Stimulated activated CD4-positive, alpha-beta T cell treated with anti-CD3 and anti-CD28 coated beads, Interleukin-2, amount 100 ng/mL, for 48 hours (primary cell): ENCODE measurements around the gene UBA6.

Experiments used
- DNase-seq, 2 donors: peaks; one replicate each; pipeline ENCODE4 v3.0.0-alpha.2; 2020

The UBA6 gene

GRCh38 chr4:67575232-67576058, 125.5 kb downstream of the UBA6 start:
- no peak for DNase-seq

DNA sequence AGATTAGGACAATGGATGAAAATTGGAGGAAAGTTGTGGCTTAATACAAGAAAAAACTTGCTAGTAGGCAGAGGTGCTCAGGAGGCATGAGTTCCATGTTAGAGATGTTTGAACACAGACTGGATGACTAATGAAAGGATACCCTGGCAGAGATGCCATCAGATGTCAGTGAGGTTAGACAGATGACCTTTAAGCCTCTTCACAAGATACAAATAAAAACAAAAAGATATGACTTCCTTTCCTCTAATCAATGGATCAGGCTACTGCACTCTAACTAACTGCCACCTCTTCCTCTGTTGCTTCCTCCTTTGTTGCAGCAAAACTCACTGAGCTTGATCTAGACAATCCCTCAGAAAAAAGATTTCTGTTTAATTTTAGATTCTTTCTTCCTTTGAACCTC, 127.8 kb downstream of the UBA6 start:
- no peak for DNase-seq

DNA sequence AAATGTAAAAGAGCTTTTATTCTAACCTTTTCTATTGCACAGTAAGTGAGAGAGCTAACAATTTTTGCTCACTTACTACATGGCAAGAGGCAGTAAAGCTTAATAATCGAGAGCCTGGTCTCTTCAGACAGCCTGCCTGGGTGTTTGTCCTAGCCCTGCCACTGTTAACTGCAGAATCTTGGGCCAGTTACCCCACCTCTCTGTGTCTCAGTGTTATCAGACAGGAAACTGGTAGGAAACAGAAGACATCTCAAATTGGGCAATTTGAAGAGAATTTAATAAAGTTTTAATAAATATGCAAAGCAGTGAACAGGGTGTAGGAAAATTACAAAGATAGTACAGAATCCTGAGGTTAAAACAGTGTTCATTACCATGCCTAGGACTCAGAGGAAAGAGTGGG, 129.0 kb downstream of the UBA6 start:
- no peak for DNase-seq

- no peak for DNase-seq
These were observed 130.4 kb downstream of the UBA6 start for GRCh38 chr4:67570537-67570936.

GRCh38 chr4:67568820-67569219, 132.1 kb downstream of the UBA6 start:
- no peak for DNase-seq

GRCh38 chr4:67566335-67566734, 134.6 kb downstream of the UBA6 start:
- no peak for DNase-seq

GRCh38 chr4:67565284-67565683, 135.7 kb downstream of the UBA6 start:
- no peak for DNase-seq
